ENCODE data around the gene MAP7.

- TF ChIP-seq CTCF (IDR thresholded peaks at IDR 0.05): no peak
- TF ChIP-seq EP300 (IDR thresholded peaks at IDR 0.05): no peak
- TF ChIP-seq POLR2A (IDR thresholded peaks at IDR 0.05): no peak
These were observed 208.9 kb downstream of the MAP7 start for GRCh38 chr6:136341367-136341766.
